H1 (cell line): ENCODE data around the gene APBB1. TPM values are rescaled to one million over a fixed set of nuclear protein-coding genes. Genes with fewer than 3 reads are reported as not detected.

Experiments used
- CTCF ChIA-PET: fragments of 300-600 bp; sonication (Branson Sonifier 250); formaldehyde crosslinking; loops from one replicate; lab custom pipeline; 2021; ENCODE audit not compliant: partially characterized antibody; lab: Charles Lee
- POLR2A ChIA-PET: fragments of 300-600 bp; sonication (Branson Sonifier 250); formaldehyde crosslinking; loops from one replicate; lab custom pipeline; 2021; ENCODE audit warnings: inconsistent platforms; ENCODE audit not compliant: partially characterized antibody; lab: Charles Lee
- DNase-seq, 2 experiments: peaks; one replicate each; pipeline versions ENCODE4 v3.0.0 to v3.0.0-alpha.2; 2010 to 2022; ENCODE audit warnings: low spot score in 2 of 2, low read depth in 1 of 2, mixed read lengths in 1 of 2
- FAIRE-seq: peaks from 2 replicates; lab custom pipeline; 2011; peaks lifted over from hg19 to GRCh38; lab: Jason Lieb, UNC
- H2AFZ ChIP-seq: 2 replicates; pipeline ENCODE4 v1.8.1; 2012; ENCODE audit warnings: low read length, inconsistent platforms
- H2AK5ac ChIP-seq: 2 replicates; pipeline ENCODE4 v1.6.1; 2013; ENCODE audit warnings: low read depth, low read length
- H2BK120ac ChIP-seq: replicated peaks from 2 replicates; pipeline ENCODE3; 2013; ENCODE audit warnings: low read depth, low read length, inconsistent platforms
- H2BK12ac ChIP-seq: 2 replicates; pipeline ENCODE4 v1.6.1; 2013; ENCODE audit warnings: low read depth, low read length
- H2BK15ac ChIP-seq: 2 replicates; pipeline ENCODE4 v1.6.1; 2013; ENCODE audit warnings: low read length
- H2BK20ac ChIP-seq: 2 replicates; pipeline ENCODE4 v1.6.1; 2013; ENCODE audit warnings: low read length
- H2BK5ac ChIP-seq: 2 replicates; pipeline ENCODE4 v1.6.1; 2013; ENCODE audit warnings: low read depth, low read length
- H3K14ac ChIP-seq: 2 replicates; pipeline ENCODE4 v1.6.1; 2013; ENCODE audit warnings: inconsistent platforms; ENCODE audit not compliant: insufficient read length
- H3K18ac ChIP-seq: 2 replicates; pipeline ENCODE4 v1.6.1; 2013; ENCODE audit warnings: low read length; ENCODE audit errors: extremely low read depth
- H3K23ac ChIP-seq: 2 replicates; pipeline ENCODE4 v1.6.1; 2013; ENCODE audit warnings: inconsistent platforms; ENCODE audit not compliant: insufficient read length
- H3K23me2 ChIP-seq: 2 replicates; pipeline ENCODE4 v1.6.1; 2013; ENCODE audit warnings: low read depth, low read length
- H3K27ac ChIP-seq: 2 replicates; pipeline ENCODE4 v1.6.1; 2011; ENCODE audit warnings: low read depth, low read length, inconsistent platforms
- H3K27me3 ChIP-seq, 4 experiments: replicated peaks in 1 of 4; 1 replicate in 1 of 4; 2 replicates in 3 of 4; pipeline versions ENCODE4 v1.6.1 to v1.8.1; 2011 to 2013; ENCODE audit warnings: low read length in 3 of 4, mild to moderate bottlenecking in 3 of 4, inconsistent platforms in 2 of 4, mixed read lengths in 2 of 4, moderate library complexity in 1 of 4; ENCODE audit not compliant: control insufficient read depth in 3 of 4, insufficient read depth in 3 of 4; ENCODE audit errors: extremely low read depth in 1 of 4
- H3K36me3 ChIP-seq, 4 experiments: 2 replicates each; pipeline versions ENCODE4 v1.6.1 to v1.8.1; 2011 to 2013; ENCODE audit warnings: mild to moderate bottlenecking in 4 of 4, low read length in 3 of 4, moderate library complexity in 2 of 4, control low read depth in 1 of 4, inconsistent platforms in 1 of 4; ENCODE audit not compliant: insufficient read depth in 4 of 4, control insufficient read depth in 2 of 4
- H3K4ac ChIP-seq: replicated peaks from 2 replicates; pipeline ENCODE3; 2013; ENCODE audit warnings: low read length, low read depth, mixed read lengths, inconsistent platforms; ENCODE audit not compliant: insufficient read length
- H3K4me1 ChIP-seq, 4 experiments: replicated peaks in 1 of 4; 1 replicate in 1 of 4; 2 replicates in 3 of 4; pipeline versions ENCODE4 v1.6.1 to v1.8.1; 2011 to 2013; ENCODE audit warnings: low read length in 3 of 4, inconsistent platforms in 2 of 4, mixed read lengths in 1 of 4; ENCODE audit not compliant: insufficient read depth in 4 of 4, control insufficient read depth in 3 of 4
- H3K4me2 ChIP-seq, 2 experiments: 2 replicates each; pipeline versions ENCODE4 v1.6.1 to v1.8.1; 2011 to 2013; ENCODE audit warnings: low read depth in 2 of 2, low read length in 2 of 2, control low read depth in 1 of 2, inconsistent platforms in 1 of 2, mild to moderate bottlenecking in 1 of 2; ENCODE audit not compliant: insufficient read depth in 1 of 2
- H3K4me3 ChIP-seq, 4 experiments: fragments of 200-600, 300-600 bp in 1 of 4; sonication (generic), shearing (Covaris generic), sonication (Bioruptor Twin) in 1 of 4; 2 replicates each; pipeline versions ENCODE4 v1.5.1 to v1.8.1; 2011 to 2016; ENCODE audit warnings: low read length in 4 of 4, low read depth in 3 of 4, control low read depth in 2 of 4, inconsistent platforms in 2 of 4, mild to moderate bottlenecking in 2 of 4, mixed read lengths in 1 of 4, moderate library complexity in 1 of 4; ENCODE audit not compliant: insufficient read depth in 2 of 4; ENCODE audit errors: extremely low read depth in 1 of 4
- H3K56ac ChIP-seq: replicated peaks from 2 replicates; pipeline ENCODE3; 2013; ENCODE audit warnings: low read depth, mild to moderate bottlenecking, mixed read lengths, low read length, inconsistent platforms; ENCODE audit not compliant: insufficient read length
- H3K79me1 ChIP-seq: 2 replicates; pipeline ENCODE4 v1.6.1; 2013; ENCODE audit warnings: low read depth, low read length, control low read depth
- H3K79me2 ChIP-seq, 2 experiments: 2 replicates each; pipeline versions ENCODE4 v1.6.1 to v1.8.1; 2012 to 2013; ENCODE audit warnings: low read length in 2 of 2, mild to moderate bottlenecking in 2 of 2, inconsistent platforms in 1 of 2; ENCODE audit not compliant: insufficient read depth in 2 of 2, control insufficient read depth in 1 of 2
- H3K9ac ChIP-seq, 4 experiments: replicated peaks in 1 of 4; 1 replicate in 1 of 4; 2 replicates in 3 of 4; pipeline versions ENCODE4 v1.6.1 to v1.8.1; 2011 to 2013; ENCODE audit warnings: low read depth in 3 of 4, low read length in 3 of 4, control low read depth in 2 of 4, mild to moderate bottlenecking in 2 of 4, moderate library complexity in 2 of 4, inconsistent platforms in 1 of 4; ENCODE audit errors: extremely low read depth in 1 of 4
- H3K9me3 ChIP-seq, 2 experiments: 2 replicates each; pipeline versions ENCODE4 v1.6.1 to v1.8.1; 2012 to 2013; ENCODE audit warnings: mild to moderate bottlenecking in 2 of 2, moderate library complexity in 2 of 2, control low read depth in 1 of 2, inconsistent platforms in 1 of 2, low read depth in 1 of 2, low read length in 1 of 2, mixed read lengths in 1 of 2; ENCODE audit not compliant: insufficient read depth in 2 of 2
- H4K20me1 ChIP-seq, 2 experiments: replicated peaks in 1 of 2; 2 replicates each; pipeline versions ENCODE3 to v1.8.1; 2011 to 2013; ENCODE audit warnings: inconsistent platforms in 2 of 2, low read length in 2 of 2, mild to moderate bottlenecking in 1 of 2; ENCODE audit not compliant: insufficient read depth in 2 of 2, control insufficient read depth in 1 of 2
- H4K5ac ChIP-seq: 2 replicates; pipeline ENCODE4 v1.6.1; 2013; ENCODE audit warnings: low read length, low read depth, mixed read lengths, inconsistent platforms; ENCODE audit not compliant: insufficient read length
- H4K8ac ChIP-seq: 2 replicates; pipeline ENCODE4 v1.8.0; 2013; ENCODE audit warnings: mild to moderate bottlenecking, moderate library complexity, low read length, inconsistent platforms; ENCODE audit not compliant: insufficient read depth; ENCODE audit errors: extremely low read depth
- H4K91ac ChIP-seq: replicated peaks from 2 replicates; pipeline ENCODE3; 2013; ENCODE audit warnings: low read length, mixed read lengths, inconsistent platforms; ENCODE audit not compliant: insufficient read length
- BACH1 ChIP-seq: IDR thresholded peaks from 2 replicates; pipeline ENCODE4 v1.6.1; 2012; ENCODE audit warnings: low read length, improper control_type of control experiment
- BRCA1 ChIP-seq: IDR thresholded peaks from 2 replicates; pipeline ENCODE4 v1.6.1; 2012; ENCODE audit warnings: low read depth, low read length, improper control_type of control experiment
- CBX8 ChIP-seq: fragments of 300-800, 300-1000 bp; sonication (generic); IDR thresholded peaks from 2 replicates; pipeline ENCODE4 v1.7.1; 2016; ENCODE audit warnings: low read depth, low read length, borderline replicate concordance
- CHD1 ChIP-seq: IDR thresholded peaks from 2 replicates; pipeline ENCODE4 v1.6.1; 2012; ENCODE audit warnings: low read depth, low read length, improper control_type of control experiment
- FOSL1 ChIP-seq: IDR thresholded peaks from 2 replicates; pipeline ENCODE4 v1.6.1; 2011; ENCODE audit warnings: mild to moderate bottlenecking, low read depth, low read length, moderate library complexity; ENCODE audit not compliant: insufficient read depth
- HDAC2 ChIP-seq, 2 experiments: fragments of 300-600 bp in 1 of 2; sonication (generic) in 1 of 2; IDR thresholded peaks; 2 replicates each; pipeline ENCODE4 v1.6.1; 2011 to 2012; ENCODE audit warnings: low read depth in 2 of 2, low read length in 2 of 2, mild to moderate bottlenecking in 2 of 2, moderate library complexity in 2 of 2, borderline replicate concordance in 1 of 2, inconsistent platforms in 1 of 2
- KDM5A ChIP-seq: fragments of 200-600 bp; IDR thresholded peaks from 2 replicates; pipeline ENCODE4 v1.7.1; 2012; ENCODE audit warnings: mild to moderate bottlenecking, low read length, inconsistent platforms, mixed read lengths
- MAFK ChIP-seq: IDR thresholded peaks from 2 replicates; pipeline ENCODE4 v1.6.1; 2012; ENCODE audit warnings: low read depth, mild to moderate bottlenecking, improper control_type of control experiment, low read length
- POU5F1 ChIP-seq: IDR thresholded peaks from 2 replicates; pipeline ENCODE4 v1.6.1; 2011; ENCODE audit warnings: low read depth, mild to moderate bottlenecking, low read length, moderate library complexity
- SUZ12 ChIP-seq: fragments of 200-600 bp; sonication (generic); IDR thresholded peaks from 2 replicates; pipeline ENCODE4 v1.6.1; 2012; ENCODE audit warnings: mild to moderate bottlenecking, inconsistent platforms, low read length, moderate library complexity, mixed read lengths
- TAF1 ChIP-seq: IDR thresholded peaks from 2 replicates; pipeline ENCODE4 v1.6.1; 2011; ENCODE audit warnings: mild to moderate bottlenecking, low read depth, low read length
- TAF7 ChIP-seq: optimal IDR thresholded peaks from 2 replicates; pipeline ENCODE3; 2011; ENCODE audit warnings: low read depth, mild to moderate bottlenecking, inconsistent platforms, low read length, moderate library complexity, borderline replicate concordance
- WGBS, 2 experiments: shearing (Covaris generic) in 1 of 2; methylation state at CpG; one replicate each; pipeline versions ENCODE4 v1.1.6 to v1.1.7; 2013 to 2015; ENCODE audit warnings: low lambda C conversion rate in 2 of 2, mixed read lengths in 2 of 2, inconsistent platforms in 1 of 2, low coverage in 1 of 2, missing lambda C conversion rate in 1 of 2; ENCODE audit not compliant: insufficient replicate concordance in 2 of 2, insufficient coverage in 1 of 2, insufficient read length in 1 of 2; ENCODE audit errors: extremely low coverage in 1 of 2, missing lambda C conversion rate in 1 of 2; 5-methylcytosine and 5-hydroxymethylcytosine counted together
- polyA plus RNA-seq, 7 experiments: library from polyadenylated mRNA; depleted of rRNA in 3 of 7; stranded (reverse) in 5 of 7; unstranded in 2 of 7; fragments of >200 nt in 5 of 7; fragments of 200-250 nt in 2 of 7; gene quantifications; 1 replicate in 5 of 7; 2 replicates in 1 of 7; 4 replicates in 1 of 7; pipeline versions ENCODE4 v1.2.1 to v1.2.3, GENCODE V29; 2011 to 2013; ENCODE audit warnings: missing spikeins in 2 of 7, mixed read lengths in 2 of 7
- total RNA-seq: library from RNA; stranded (reverse); fragmentation: NEBNext Ultra II Directional; extraction: Animal tissue kit (Norgen Biotek cat#: 25700); gene quantifications from 2 replicates; pipeline ENCODE4 v1.2.1, GENCODE V29; 2021

APBB1 gene
- total and polyA plus RNA-seq, 2 of the 8 experiments (the other 6 are each of a cell fraction or from before 2014, with no cell fraction given), result 23.9 to 33.1 TPM

DNA sequence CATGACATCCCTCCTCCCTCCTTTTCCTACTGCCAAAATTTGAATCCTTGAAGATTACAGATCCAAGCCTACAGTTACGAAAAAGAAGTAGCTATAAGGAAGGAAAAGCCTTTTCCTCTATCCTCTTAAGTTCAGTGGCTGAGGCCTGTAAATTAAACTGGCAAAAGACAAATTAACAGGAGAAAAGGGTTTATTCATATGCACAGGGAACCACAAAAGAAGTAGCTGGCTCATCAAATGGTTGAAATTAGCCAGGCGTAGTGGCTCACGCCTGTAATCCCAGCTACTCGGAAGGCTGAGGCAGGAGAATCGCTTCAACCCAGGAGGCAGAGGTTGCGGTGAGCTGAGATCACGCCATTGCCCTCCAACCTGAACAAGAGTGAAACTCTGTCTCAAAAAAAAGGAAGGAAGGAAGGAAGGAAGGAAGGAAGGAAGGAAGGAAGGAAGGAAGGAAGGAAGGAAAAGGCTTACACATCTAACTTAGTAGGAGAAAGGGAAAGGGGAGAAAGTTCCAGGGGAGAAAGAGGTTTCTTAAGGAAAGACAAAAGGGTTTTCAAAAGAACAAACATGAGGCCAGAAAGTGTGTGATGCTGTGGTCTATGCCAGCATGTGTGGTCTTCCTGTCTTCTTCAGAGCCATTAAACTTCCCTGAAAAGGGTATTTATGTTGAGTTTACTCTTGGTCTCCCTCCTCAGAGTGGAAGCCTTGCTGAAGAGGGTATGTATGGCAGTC lies 33.7 kb downstream of the APBB1 start:
- Histone ChIP-seq H3K4me2 (peak overlapping the region in 1 of 2 experiments; percentile 23; a peak in 1 of 4 replicates), H3K36me3 (no peaks in the 10 kb centered on the region), H3K23ac (no peak overlapping the region), H2BK120ac (no peak overlapping the region), H3K56ac (no peak overlapping the region), H3K14ac (no peak overlapping the region), H4K91ac (peak overlapping the region; percentile 23), H3K79me1 (no peaks in the 10 kb centered on the region), H3K4me3 (no peak overlapping the region), H4K5ac (no peak overlapping the region), H3K9ac (no peak overlapping the region), H4K20me1 (no peaks in the 10 kb centered on the region), H3K4ac (no peak overlapping the region), H2BK5ac (peak overlapping the region; percentile 45; the same call in 1 of the 2 replicates), H3K27ac (0 out of 2 replicates have a peak overlapping the region, but pooled peaks have one; percentile 23), H3K79me2 (no peaks in the 10 kb centered on the region), H3K23me2 (no peaks in the 10 kb centered on the region; the same call in 1 of the 2 replicates), H2BK15ac (no peak overlapping the region), H3K18ac (peak overlapping the region; percentile 66), H2BK12ac (no peak overlapping the region), H2BK20ac (peak overlapping the region; percentile 88; the same call in 1 of the 2 replicates), H2AK5ac (no peak overlapping the region), H3K27me3 (no peaks in the 10 kb centered on the region), H2AFZ (peak overlapping the region; percentile 55; the same call in 1 of the 2 replicates), H4K8ac (no peak overlapping the region), H3K9me3 (no peaks in the 10 kb centered on the region), H3K4me1 (peaks cover 4 to 21% (median 12%) of the 10 kb centered on the region in 4 experiments; a peak in 6 of 7 replicates)
- CTCF ChIA-PET, result interaction anchor here (0.6 to 21.5 kb wide), 10 partner anchors 23 to 353 kb away, joined by 3 to 585 read pairs (median 4); partner anchors contain the start of genes APBB1, ARFIP2, HPX and TIMM10B
- FAIRE-seq (no peak), DNase-seq (no peak)
- 48% methylated on average over 7 of the region's 7 CpGs; no CpG with 5 or more reads in 1 of the 2 experiments for WGBS, 2 experiments
- POLR2A ChIA-PET, result interaction anchor here (1.0 to 1.4 kb wide), 3 partner anchors 14 to 45 kb away, joined by 3 read pairs; no protein-coding TSS in a partner anchor
- TF ChIP-seq TAF1, result 0 out of 2 replicates have a peak, but pooled peaks have one; percentile 32
- TF ChIP-seq POU5F1, result peak; percentile 75; the same call in 1 of the 2 replicates
- no peak for TF ChIP-seq BACH1
- no peak for TF ChIP-seq TAF7
- TF ChIP-seq BRCA1, result no peak
- no peak for TF ChIP-seq FOSL1
- no peak for TF ChIP-seq KDM5A
- no peak for TF ChIP-seq HDAC2 (IDR thresholded peaks at IDR 0.05; ENCODE audit: borderline replicate concordance in 1 of 2, low read depth in 2 of 2, low read length in 2 of 2)
- no peak for TF ChIP-seq CBX8
- TF ChIP-seq SUZ12, result no peak
- TF ChIP-seq CHD1, result no peak
- TF ChIP-seq MAFK, result peak; percentile 41
